EH (cell line): ENCODE data around the gene RSRC1.
"Not testable (repeated sequence)": the region's sequence is repeated elsewhere in the genome, so short reads cannot be mapped to it uniquely, and the experiment has no call there.

Source experiments
- DNase-seq: peaks from one replicate; pipeline ENCODE4 v3.0.0-alpha.2; 2015; ENCODE audit warnings: low read depth

Gene RSRC1

DNA sequence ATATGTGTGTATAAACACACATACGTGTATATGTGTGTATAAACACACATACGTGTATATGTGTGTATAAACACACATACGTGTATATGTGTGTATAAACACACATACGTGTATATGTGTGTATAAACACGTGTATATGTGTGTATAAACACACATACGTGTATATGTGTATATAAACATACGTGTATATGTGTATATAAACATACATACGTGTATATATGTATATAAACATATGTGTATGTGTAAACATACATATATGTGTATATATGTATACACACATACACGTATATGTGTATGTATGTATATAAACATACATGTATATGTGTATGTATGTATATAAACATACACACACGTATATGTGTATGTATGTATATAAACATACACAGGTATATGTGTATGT, 119.1 kb downstream of the RSRC1 start:
- DNase-seq, result not testable (repeated sequence)

DNA sequence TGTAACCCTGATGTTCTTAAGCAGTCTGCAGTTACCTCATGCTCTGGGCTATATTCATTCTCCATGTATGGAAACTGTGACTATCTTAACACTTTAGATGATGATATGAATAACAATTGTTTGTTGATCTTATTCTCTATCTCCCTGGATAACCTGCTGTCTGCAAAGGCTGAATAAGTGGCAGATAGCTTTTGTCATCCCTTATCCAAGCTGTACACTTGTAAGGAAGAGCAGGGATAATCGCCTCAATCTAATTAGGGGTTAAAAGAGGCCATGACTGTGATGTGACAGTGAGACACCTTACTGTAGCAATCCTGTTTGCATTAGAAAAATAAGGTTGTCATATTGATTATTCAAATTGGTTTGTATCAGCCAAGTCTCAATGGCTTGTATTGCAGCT, 123.9 kb downstream of the RSRC1 start:
- no peak for DNase-seq

DNA sequence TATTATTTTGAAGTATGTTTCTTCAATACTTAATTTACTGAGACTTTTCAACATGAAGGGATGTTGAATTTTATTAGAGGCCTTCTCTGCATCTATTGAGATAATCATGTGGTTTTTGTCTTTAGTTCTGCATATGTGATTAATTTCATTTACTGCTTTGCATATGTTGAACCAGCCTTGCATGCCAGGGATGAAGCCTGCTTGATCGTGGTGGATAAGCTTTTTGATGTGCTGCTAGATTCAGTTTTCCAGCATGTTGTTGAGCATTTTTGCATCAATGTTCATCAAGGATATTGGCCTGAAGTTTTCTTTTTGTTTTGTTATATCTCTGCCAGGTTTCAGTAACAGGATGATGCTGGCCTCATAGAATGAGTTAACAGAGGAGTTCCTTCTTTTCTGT, 134.4 kb downstream of the RSRC1 start:
- no peak for DNase-seq

DNA sequence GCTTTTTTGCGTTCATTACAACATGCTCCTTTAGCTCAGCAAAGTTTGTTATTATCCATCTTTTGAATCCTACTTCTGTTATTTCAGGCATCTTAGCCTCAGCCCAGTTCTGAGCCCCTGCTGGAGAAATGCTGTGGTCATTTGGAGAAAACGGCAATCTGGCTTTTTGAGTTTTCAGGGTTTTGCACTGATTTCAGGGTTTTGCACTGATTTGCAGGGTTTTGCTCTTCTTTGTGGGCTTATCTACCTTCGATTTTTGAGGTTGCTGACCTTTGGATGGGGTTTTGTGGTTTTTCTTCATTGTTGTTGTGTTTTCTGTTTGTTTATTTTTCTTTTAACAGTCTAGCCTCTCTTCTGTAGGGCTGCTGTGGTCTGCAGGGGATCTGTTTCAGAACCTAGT, 137.4 kb downstream of the RSRC1 start:
- DNase-seq, result no peak

DNA sequence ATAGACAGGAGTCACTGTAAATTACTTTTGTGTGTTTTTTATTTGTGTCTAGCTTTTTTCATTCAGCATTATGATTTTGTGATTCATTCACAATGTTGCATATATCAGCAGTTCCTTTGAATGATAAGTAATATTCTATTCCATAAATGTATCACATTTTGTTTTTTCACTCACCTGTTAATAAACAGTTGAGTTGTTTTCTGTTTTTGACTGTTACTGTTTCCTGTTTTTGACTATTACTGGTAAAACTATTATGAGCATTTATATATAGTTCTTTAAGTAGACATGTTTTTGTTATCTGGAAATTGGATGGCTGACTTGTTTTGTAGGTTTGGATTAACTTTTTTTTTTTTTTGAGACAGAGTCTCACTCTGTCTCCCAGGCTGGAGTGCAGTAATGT, 138.4 kb downstream of the RSRC1 start:
- no peak for DNase-seq

DNA sequence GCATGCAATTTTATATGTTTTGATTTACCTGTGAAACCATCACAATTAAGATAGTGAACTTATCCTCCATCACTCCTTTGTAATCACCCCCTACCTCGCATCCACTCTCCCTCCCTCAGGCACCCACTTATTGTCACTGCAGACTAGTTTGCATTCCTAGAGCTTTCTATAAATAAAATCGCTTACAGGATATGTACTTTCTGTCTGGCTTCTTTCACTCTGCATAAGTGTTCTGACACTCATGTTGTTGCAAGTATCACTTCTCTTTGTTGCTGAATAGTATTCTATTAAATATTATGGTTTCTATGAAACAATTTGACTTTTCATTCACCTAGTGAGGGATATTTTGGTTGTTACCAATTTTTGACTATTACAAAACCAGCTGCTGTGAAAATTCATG, 139.3 kb downstream of the RSRC1 start:
- no peak for DNase-seq

DNA sequence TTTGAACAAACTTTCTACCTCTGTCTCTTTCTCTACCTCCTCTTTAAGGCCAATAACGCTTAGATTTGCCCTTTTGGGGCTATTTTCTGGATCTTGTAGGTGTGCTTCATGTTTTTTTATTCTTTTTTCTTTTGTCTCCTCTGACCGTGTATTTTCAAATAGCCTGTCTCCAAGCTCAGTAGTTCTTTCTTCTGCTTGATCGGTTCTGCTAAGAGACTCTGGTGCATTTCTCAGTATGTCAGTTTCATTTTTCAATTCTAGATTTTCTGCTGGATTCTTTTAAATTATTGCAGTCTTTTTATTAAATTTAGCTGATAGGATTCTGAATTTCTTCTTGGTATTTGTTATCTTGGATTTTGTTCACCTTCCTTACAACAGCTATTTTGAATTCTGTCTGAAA, 148.7 kb downstream of the RSRC1 start:
- DNase-seq, result no peak

DNA sequence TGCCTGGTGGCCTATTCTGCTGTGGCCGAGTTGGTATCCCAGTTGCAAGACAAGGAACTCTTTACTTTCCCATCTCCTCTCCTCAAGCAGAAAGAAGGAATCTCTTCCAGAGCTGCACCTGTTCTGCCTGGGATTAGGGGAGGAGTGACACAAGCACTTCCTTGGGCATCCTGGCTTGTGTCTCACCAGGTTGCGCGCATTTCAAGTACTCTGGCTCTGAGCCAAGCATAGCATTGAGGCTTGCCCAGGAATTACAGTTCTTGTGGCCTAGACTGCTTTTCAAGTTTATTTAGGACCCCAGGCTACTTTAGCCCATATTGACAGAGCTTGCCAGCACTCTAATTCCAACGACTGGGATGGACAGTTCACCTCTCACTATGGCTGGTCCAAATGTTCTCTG, 150.5 kb downstream of the RSRC1 start:
- no peak for DNase-seq

DNA sequence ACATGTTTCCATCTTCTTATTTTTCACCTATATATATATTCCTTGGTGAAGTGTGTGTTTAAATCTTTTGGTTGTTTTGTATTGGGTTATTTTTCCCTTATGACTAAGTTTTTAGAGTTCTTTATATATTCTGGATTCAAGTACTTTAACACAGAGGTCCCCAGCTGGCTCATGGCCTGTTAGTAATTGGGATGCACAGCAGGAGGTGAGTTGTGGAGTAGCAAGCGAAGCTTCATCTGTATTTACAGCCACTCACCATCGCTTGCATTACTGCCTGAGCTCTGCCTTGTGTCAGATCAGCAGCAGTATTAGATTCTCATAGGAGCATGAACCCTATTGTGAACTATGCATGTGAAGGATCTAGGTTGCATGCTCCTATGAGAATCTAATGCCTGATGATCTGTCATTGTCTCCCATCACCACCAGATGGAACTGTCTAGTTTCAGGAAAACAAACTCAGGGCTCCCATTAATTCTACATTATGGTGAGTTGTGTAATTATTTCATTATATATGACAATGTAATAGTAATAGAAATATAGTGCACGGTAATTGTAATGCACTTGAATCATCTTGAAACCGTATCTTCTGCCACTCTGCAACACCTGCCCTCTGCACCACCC, 151.6 kb downstream of the RSRC1 start:
- peak; percentile 14 for DNase-seq

DNA sequence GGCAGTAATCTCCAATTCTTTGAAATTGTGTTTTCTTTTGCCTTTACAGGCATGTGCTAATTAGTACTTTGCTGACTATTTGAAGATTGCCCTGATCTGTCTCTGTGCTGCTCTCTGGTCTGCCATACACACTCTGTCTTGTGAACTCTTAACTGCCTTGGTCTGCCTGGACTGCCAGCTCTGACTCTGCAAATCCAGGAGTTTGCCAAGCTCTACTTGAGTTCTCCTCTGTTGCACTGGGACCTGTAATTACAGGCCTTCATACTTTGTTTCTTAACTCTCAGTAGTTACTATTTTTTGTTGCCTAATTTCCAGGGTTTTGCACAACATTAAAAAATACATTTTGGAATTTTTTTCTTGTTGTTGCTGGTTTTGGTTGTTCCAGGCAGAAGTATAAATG, 155.0 kb downstream of the RSRC1 start:
- no peak for DNase-seq

DNA sequence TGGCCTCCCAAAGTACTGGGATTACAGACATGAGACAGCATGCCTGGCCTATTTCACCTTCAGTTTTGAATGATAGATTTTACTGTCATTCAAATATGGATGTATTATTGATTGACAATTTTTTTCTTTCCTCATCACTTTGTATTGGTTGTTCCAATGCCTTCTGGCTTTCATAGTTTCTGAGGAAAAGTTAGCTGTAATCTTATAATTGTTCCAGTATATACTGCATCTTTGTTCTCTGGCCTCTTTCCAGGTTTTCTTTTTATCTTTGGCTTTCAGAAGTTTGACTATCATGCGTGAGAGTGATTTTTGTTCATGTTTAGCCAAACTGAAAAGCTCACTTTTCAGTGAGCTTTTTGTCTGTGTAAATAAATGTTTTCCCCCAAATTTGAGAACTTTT, 157.1 kb downstream of the RSRC1 start:
- peak; percentile 4 for DNase-seq

DNA sequence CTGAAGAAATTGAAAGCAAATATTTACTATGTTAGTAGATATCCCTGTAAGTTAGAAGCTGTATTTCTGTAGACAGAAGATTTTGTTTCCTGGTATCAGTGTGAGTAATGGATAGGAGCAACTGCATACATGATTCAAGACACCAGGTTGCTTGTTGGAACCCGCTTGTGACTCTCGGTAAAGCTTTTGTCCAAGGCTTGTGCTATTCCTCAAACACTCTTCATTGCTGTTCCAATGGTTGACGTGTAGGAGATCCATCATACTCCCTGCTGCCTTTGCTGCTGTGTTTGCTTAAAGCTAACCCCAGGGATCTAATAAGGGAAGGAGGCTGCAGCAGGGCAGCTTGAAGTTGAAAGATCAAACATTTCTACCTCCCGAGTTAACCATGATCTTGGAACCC, 160.1 kb downstream of the RSRC1 start:
- no peak for DNase-seq

DNA sequence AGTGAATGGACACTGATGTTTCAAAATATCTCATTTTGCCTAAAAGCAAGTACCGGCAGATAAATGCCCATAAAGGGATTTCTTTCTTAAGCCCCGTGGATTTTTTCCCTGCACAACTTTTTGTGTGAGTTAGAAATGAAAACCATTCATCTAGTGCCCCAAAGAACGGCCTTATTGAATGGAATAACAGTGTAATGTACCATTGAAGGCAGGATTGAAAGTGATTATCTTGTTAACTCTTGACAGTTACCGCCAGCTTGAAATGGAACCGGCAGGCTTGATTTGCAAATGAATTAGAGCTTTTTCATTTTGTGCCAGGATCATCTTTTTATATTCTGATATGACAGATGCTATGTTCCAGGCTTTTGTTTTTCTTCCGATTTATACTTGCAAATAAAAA, 162.2 kb downstream of the RSRC1 start:
- DNase-seq, result no peak

DNA sequence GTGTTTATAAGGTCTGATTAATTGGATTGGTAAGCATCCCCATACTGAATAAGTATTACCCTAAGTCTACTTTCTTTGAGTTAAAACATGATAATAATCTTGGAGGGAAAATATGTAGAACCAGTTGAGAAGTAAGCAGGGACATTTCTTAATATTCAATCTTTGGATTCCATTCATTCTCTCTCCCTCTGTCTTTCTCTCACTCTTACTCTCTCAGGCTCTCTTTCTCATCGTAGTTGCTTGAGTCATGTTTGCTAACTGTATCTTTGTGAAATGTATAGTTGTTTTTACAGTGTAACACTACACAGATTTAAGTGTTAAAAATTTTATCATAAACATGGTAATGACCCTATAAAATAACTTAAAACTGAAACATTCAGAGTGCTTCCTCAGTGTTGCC, 163.8 kb downstream of the RSRC1 start:
- DNase-seq, result peak; percentile 47

DNA sequence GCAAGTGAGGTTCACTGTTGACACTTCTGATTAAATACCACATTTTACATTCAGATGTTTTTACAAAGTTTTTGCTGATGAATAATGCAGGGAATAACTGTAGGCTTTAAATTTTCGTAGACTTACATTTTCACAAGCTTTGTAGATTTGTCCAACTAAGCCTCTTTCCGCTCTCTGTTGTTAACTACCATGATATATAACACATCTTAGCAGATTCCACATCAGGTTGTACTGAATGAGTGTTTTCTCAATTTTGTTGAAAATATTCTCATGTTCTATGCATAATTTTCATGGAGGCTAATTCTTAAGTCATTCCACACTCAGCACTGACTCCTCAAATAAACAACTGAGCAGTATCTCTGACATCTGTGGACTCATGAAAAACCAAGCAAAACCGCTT, 168.3 kb downstream of the RSRC1 start:
- DNase-seq, result no peak

DNA sequence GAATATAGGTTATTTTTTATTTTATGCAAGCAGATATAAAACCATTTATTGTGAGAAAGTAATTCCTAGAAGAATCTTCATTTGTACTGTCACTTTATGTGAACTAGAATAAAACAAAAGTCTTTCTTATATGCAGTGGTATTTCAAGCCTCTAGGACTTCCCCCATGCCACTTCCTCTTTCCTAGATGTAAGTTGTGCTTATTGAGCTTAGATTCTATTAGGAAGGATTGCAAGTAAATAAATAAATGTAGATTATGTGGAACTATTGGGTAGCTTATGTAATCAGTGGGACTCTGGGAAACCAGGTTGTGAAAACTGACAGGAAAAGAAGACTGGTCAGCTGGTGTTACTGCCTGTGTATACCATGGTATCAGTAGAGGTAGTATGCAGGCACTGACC, 169.7 kb downstream of the RSRC1 start:
- DNase-seq, result no peak

DNA sequence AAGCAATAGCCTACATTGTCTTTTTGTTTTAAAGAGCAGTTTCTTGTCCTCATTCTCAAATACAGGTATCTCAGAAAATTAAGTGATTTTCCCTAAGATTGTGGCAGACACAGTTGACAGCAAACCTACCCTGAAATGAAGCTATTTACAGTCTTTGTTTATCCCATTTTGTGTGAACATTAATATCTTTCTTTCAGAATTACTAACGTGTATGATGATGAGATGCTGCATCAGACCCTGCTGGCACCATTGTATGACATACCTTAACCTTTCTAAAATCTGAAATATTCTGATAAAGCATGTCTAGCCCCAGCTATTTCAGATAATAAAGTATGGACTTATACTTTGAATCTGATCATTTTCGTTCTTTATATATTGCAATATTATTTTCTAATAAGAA, 185.9 kb downstream of the RSRC1 start:
- DNase-seq, result no peak

DNA sequence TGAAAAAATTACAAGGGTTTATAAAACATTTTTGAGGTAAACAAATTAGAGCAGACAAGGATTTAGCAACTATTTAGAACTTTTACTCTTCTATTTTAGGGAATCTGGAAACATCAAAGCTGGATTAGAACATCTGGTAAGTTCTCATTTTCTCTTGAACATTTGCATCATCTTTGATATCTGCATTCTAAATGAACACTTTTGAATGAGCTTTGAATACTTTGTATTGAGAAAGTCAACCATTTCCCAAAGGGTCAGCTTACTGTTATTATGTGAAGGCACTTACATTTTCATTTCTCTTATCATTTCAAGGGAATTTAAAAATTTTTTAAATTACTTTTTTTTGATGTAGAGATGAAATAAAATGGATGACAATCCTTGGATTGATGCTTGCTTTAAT, 188.1 kb downstream of the RSRC1 start:
- no peak for DNase-seq

DNA sequence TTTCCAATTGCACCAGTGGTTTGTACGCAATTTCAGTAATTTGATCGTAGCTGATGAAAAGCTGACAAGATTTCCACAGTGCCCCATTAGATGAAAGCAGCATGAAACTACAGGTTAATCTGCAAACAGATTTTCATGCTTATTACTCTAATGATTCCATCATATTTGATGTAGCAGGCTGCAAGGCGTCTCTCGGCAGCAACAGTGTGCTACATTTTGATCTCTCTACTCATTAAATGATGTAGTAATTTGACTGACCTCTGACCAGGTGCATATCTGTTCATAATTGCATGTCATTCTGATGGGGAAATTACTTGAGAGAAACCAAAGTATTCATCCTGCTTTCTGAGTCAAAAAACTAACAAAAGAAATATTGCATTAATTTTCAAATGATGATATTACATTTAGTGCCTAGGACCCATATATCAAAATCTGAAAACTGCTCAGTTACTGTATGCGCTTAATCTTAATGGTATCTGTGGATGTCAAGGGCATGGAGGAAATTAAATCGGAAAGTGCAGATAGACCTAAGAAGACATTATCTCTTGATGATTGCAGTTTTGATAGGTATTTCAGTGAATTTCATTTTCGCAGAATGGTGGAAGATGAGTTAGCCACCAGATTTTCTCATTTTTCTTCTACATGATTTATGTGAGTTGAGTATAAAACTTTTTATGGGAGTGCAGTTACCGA, 198.5 kb downstream of the RSRC1 start:
- no peak for DNase-seq

DNA sequence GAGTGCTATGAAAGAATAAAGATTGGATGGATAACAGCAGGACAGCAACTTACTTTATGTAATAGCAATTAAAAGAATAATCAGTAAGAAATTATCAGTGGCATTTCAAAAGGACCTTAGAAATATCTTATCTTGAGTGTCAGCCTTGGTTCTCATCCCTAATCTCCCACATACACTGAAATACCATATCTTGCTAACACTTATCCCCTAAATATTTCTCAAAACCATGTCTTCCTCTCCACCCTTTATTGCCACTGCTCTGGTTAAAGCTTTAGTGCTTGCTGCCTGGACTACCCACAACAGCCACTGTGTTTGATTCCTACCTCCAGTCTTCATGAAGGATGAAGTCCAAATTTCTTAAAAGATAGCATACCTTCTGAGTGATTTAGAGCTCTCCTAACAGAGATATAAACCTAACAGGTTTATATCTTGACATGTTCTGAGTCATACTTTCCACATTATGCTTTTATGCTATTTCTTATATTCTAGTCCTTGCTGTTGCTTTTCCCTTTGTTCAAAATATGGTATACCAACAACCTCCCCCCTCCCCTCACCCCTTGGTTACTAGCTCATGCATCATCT, 202.8 kb downstream of the RSRC1 start:
- no peak for DNase-seq

DNA sequence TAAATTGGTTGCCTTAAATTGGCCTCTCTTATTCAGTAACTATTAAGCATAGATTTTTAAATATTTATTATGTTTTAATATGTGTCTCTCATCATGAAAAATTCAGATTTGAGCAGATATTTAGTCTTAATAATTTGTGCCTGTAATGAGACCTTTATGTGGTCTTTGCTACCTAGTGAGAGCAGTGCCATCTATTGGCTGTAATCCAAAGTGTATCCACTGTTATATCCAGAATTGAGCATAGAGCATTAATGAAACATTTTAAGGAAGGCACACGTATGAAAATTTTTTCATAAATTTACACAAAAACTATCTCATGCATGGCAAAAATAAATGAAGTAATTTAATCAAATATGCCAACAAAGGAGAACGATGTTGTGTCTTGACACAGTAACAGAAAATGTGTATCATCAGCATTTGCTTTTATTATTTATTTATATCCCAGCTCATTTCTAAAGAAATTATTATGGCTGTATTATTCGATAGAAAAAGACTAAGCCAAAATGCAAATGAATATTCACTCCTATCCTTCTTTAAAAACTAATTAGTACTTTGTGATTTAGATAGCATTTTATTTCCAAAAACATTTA, 203.5 kb downstream of the RSRC1 start:
- peak; percentile 55 for DNase-seq

DNA sequence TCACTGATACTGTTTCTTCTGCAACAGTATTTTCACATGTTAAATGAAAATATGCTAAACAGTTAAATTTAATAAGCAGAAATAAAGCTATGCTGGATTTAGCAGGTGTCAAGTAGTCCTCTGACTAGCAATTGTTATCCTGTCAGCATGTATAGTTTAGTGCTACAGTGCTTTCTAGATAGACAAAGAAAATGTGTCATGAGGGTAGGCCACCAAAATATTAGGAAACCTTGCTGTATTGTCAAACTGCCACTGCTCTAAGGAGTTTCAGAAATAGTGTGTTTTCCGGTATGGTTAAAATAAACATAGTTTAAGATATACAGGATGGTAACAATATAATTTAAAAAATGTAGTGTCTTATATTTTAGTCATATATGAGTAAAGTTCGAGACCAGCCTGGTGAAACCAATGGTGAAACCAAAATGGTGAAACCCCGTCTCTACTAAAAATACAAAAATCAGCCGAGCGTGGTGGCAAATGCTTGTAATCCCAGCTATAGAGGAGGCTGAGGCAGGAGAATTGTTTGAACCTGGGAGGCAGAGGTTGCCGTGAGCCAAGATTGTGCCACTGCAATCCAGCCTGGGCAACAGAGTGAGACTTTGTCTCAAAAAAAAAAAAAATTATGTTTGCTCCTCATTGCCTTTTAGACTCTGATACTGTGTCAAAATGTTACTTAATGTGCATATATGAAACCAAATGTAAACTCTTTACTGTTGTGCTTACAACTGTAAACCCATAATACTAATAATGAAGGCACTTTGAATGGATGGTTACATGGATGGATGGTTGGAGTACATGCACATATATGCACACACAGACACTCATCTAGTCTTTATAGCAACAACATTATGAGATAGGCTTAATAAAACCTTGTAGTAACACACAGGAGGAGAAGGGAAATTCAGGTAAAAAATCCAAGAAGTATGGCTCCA, 204.8 kb downstream of the RSRC1 start:
- no peak for DNase-seq
